T-helper 2 cell (primary cell): ENCODE measurements around the gene PLA2G2F.
"Not testable (repeated sequence)": the region's sequence is repeated elsewhere in the genome, so short reads cannot be mapped to it uniquely, and the experiment has no call there.

Source experiments
- DNase-seq, 5 experiments: peaks; one replicate each; pipeline versions ENCODE4 v3.0.0 to v3.0.0-alpha.2; 2012 to 2022

The PLA2G2F gene

GRCh38 chr1:20114021-20114648 lies 25.0 kb upstream of the PLA2G2F start:
- no peak for DNase-seq

- no peak for DNase-seq
These were observed 23.6 kb upstream of the PLA2G2F start for GRCh38 chr1:20115479-20115878.

GRCh38 chr1:20115916-20116315 lies 23.2 kb upstream of the PLA2G2F start:
- no peak for DNase-seq

- DNase-seq: no peak
These were observed 21.9 kb upstream of the PLA2G2F start for GRCh38 chr1:20117236-20117635.

- no peak for DNase-seq
These were observed 19.8 kb upstream of the PLA2G2F start, which contains the start of gene PLA2G2D for GRCh38 chr1:20119347-20119746. Gene PLA2G2D (minus strand): TSS chr1:20119536. CDS start chr1:20119498, 38 bp downstream.

GRCh38 chr1:20120796-20121195 lies 18.3 kb upstream of the PLA2G2F start:
- no peak for DNase-seq

- DNase-seq: no peak
These were observed 15.2 kb upstream of the PLA2G2F start for GRCh38 chr1:20123722-20124455.

- DNase-seq: no peak
These were observed 14.6 kb upstream of the PLA2G2F start for GRCh38 chr1:20124456-20125057.

GRCh38 chr1:20125100-20125499 lies 14.0 kb upstream of the PLA2G2F start:
- DNase-seq: no peak

GRCh38 chr1:20126041-20126805 lies 12.9 kb upstream of the PLA2G2F start:
- no peak for DNase-seq

- no peak for DNase-seq
These were observed 12.2 kb upstream of the PLA2G2F start for GRCh38 chr1:20126806-20127440.

GRCh38 chr1:20130518-20130917 lies 8.6 kb upstream of the PLA2G2F start:
- not testable (repeated sequence) for DNase-seq

- DNase-seq: no peak
These were observed 4.1 kb upstream of the PLA2G2F start for GRCh38 chr1:20134995-20135394.

- DNase-seq: no peak
These were observed 2.9 kb upstream of the PLA2G2F start for GRCh38 chr1:20136249-20136648.

GRCh38 chr1:20137055-20137454 lies 2.1 kb upstream of the PLA2G2F start:
- no peak for DNase-seq

GRCh38 chr1:20137604-20138003 lies 1.5 kb upstream of the PLA2G2F start:
- no peak for DNase-seq

- no peak for DNase-seq
These were observed 777 bp upstream of the PLA2G2F start for GRCh38 chr1:20138346-20138745.

- DNase-seq: no peak
These were observed 871 bp downstream of the PLA2G2F start for GRCh38 chr1:20139776-20140612.

GRCh38 chr1:20141001-20141400 lies 1.9 kb downstream of the PLA2G2F start:
- DNase-seq: no peak

- DNase-seq: no peak
These were observed 2.3 kb downstream of the PLA2G2F start for GRCh38 chr1:20141466-20141865.

- no peak for DNase-seq
These were observed 3.0 kb downstream of the PLA2G2F start for GRCh38 chr1:20142001-20142710.
